C4-2B (cell line): ENCODE results near the gene UBE2I.

Experiments used
- CTCF ChIP-seq: fragments of 450-650 bp; conservative IDR thresholded peaks from 2 replicates; pipeline ENCODE4 v1.5.1; 2017; ENCODE audit warnings: mild to moderate bottlenecking
- ZFX ChIP-seq: fragments of 450-650 bp; IDR thresholded peaks from 2 replicates; pipeline ENCODE4 v1.6.1; 2017

GRCh38 chr16:1311212-1311737 lies 1.8 kb downstream of the UBE2I start:
- TF ChIP-seq CTCF (no peak), ZFX (no peak)
